ENCODE results near the gene RAD51B.

The RAD51B gene

GRCh38 chr14:68726093-68726695 lies 906.6 kb downstream of the RAD51B start:
- no peak for DNase-seq (ENCODE audit: low spot score)

GRCh38 chr14:68727315-68728047 lies 907.9 kb downstream of the RAD51B start:
- no peak for DNase-seq (ENCODE audit: low spot score)

GRCh38 chr14:68728342-68729106 lies 908.9 kb downstream of the RAD51B start:
- DNase-seq (ENCODE audit: low spot score), result no peak

GRCh38 chr14:68729556-68729955 lies 910.0 kb downstream of the RAD51B start:
- no peak for DNase-seq (ENCODE audit: low spot score)

- DNase-seq (ENCODE audit: low spot score), result no peak
Measured at GRCh38 chr14:68730348-68730747, 910.8 kb downstream of the RAD51B start.

GRCh38 chr14:68730811-68731425 lies 911.3 kb downstream of the RAD51B start:
- no peak for DNase-seq (ENCODE audit: low spot score)

GRCh38 chr14:68733086-68733914 lies 913.7 kb downstream of the RAD51B start:
- DNase-seq (ENCODE audit: low spot score), result no peak

- DNase-seq (ENCODE audit: low spot score), result no peak
Measured at GRCh38 chr14:68734231-68734732, 914.7 kb downstream of the RAD51B start.

GRCh38 chr14:68735856-68736255 lies 916.3 kb downstream of the RAD51B start:
- no peak for DNase-seq (ENCODE audit: low spot score)

GRCh38 chr14:68736471-68736871 lies 916.9 kb downstream of the RAD51B start:
- no peak for DNase-seq (ENCODE audit: low spot score)

GRCh38 chr14:68737086-68737485 lies 917.5 kb downstream of the RAD51B start:
- no peak for DNase-seq (ENCODE audit: low spot score)

- no peak for DNase-seq (ENCODE audit: low spot score)
Measured at GRCh38 chr14:68738559-68738958, 919.0 kb downstream of the RAD51B start.

GRCh38 chr14:68739701-68740100 lies 920.1 kb downstream of the RAD51B start:
- DNase-seq (ENCODE audit: low spot score), result no peak

- DNase-seq (ENCODE audit: low spot score), result no peak
Measured at GRCh38 chr14:68740788-68741476, 921.4 kb downstream of the RAD51B start.

- no peak for DNase-seq (ENCODE audit: low spot score)
Measured at GRCh38 chr14:68741477-68741791, 921.9 kb downstream of the RAD51B start.

- DNase-seq (ENCODE audit: low spot score), result no peak
Measured at GRCh38 chr14:68741839-68742470, 922.4 kb downstream of the RAD51B start.

GRCh38 chr14:68744613-68745012 lies 925.0 kb downstream of the RAD51B start:
- no peak for DNase-seq (ENCODE audit: low spot score)

GRCh38 chr14:68747393-68747792 lies 927.8 kb downstream of the RAD51B start:
- no peak for DNase-seq (ENCODE audit: low spot score)

GRCh38 chr14:68748260-68748659 lies 928.7 kb downstream of the RAD51B start:
- DNase-seq (ENCODE audit: low spot score), result no peak

- DNase-seq (ENCODE audit: low spot score), result no peak
Measured at GRCh38 chr14:68748691-68749090, 929.1 kb downstream of the RAD51B start.

Data from hepatic stellate cell (primary cell).